IMR-90 (cell line): ENCODE data around the gene CLEC2A. TPM values are rescaled to one million over a fixed set of nuclear protein-coding genes. Genes with fewer than 3 reads are reported as not detected.

ENCODE experiments used
- ATAC-seq: fragments of 200-7000 bp; cut with Tn5 transposase; 2 replicates; pipeline ENCODE4 v1.9.1; 2020; ENCODE audit warnings: low read depth, mild to moderate bottlenecking, moderate library complexity
- BruUV-seq: library from RNA; stranded (reverse); fragments of 400-500 nt; replicated peaks from 2 replicates; lab custom pipeline; 2021; lab: Mats Ljungman, UMichigan
- CTCF ChIA-PET: fragments of 300-600 bp; formaldehyde crosslinking; extraction: SDS; loops from one replicate; lab custom pipeline; 2021; ENCODE audit warnings: antibody characterized with exemption; lab: Yijun Ruan, JAX
- POLR2A ChIA-PET: fragments of 300-600 bp; sonication (Branson Sonifier 250); formaldehyde crosslinking; loops from one replicate; lab custom pipeline; 2022; ENCODE audit warnings: antibody characterized with exemption; ENCODE audit not compliant: unreplicated experiment; lab: Charles Lee
- DNase-seq: peaks from one replicate; pipeline ENCODE4 v3.0.0; 2013
- H2AFZ ChIP-seq: replicated peaks from 2 replicates; pipeline ENCODE3; 2013; ENCODE audit warnings: low read length, mild to moderate bottlenecking; ENCODE audit not compliant: poor library complexity
- H2AK5ac ChIP-seq: 2 replicates; pipeline ENCODE4 v1.6.1; 2013; ENCODE audit warnings: low read depth, low read length, inconsistent platforms
- H2AK9ac ChIP-seq: replicated peaks from 2 replicates; pipeline ENCODE3; 2013; ENCODE audit warnings: mild to moderate bottlenecking, low read depth, low read length, moderate library complexity; ENCODE audit not compliant: poor library complexity
- H2BK120ac ChIP-seq: 2 replicates; pipeline ENCODE4 v1.6.1; 2013; ENCODE audit warnings: low read depth, low read length, inconsistent platforms
- H2BK15ac ChIP-seq: 3 replicates; pipeline ENCODE4 v1.6.1; 2013; ENCODE audit warnings: low read depth, low read length, inconsistent platforms
- H2BK20ac ChIP-seq: 2 replicates; pipeline ENCODE4 v1.6.1; 2013; ENCODE audit warnings: low read depth, mild to moderate bottlenecking, inconsistent platforms, low read length, moderate library complexity
- H2BK5ac ChIP-seq: 2 replicates; pipeline ENCODE4 v1.6.1; 2013; ENCODE audit warnings: mild to moderate bottlenecking, low read depth, low read length, inconsistent platforms; ENCODE audit not compliant: poor library complexity, severe bottlenecking
- H3K14ac ChIP-seq: replicated peaks from 2 replicates; pipeline ENCODE4 v1.6.1; 2013; ENCODE audit warnings: low read depth, low read length, inconsistent platforms
- H3K18ac ChIP-seq: 2 replicates; pipeline ENCODE4 v1.6.1; 2013; ENCODE audit warnings: low read depth, low read length, control low read depth
- H3K23ac ChIP-seq: 2 replicates; pipeline ENCODE4 v1.6.1; 2013; ENCODE audit warnings: low read depth, low read length, inconsistent platforms
- H3K27ac ChIP-seq: 2 replicates; pipeline ENCODE4 v1.5.1; 2013; ENCODE audit warnings: mild to moderate bottlenecking, control low read depth, low read length; ENCODE audit not compliant: insufficient read depth
- H3K27me3 ChIP-seq: 2 replicates; pipeline ENCODE4 v1.6.1; 2013; ENCODE audit warnings: low read length; ENCODE audit not compliant: control insufficient read depth, insufficient read depth
- H3K36me3 ChIP-seq: 2 replicates; pipeline ENCODE4 v1.6.1; 2013; ENCODE audit warnings: low read length, mixed read lengths; ENCODE audit not compliant: control insufficient read depth, insufficient read depth
- H3K4ac ChIP-seq: 2 replicates; pipeline ENCODE4 v1.6.1; 2013; ENCODE audit warnings: low read depth, low read length, inconsistent platforms
- H3K4me1 ChIP-seq: 2 replicates; pipeline ENCODE4 v1.6.1; 2013; ENCODE audit warnings: low read length, mixed read lengths; ENCODE audit not compliant: control insufficient read depth, insufficient read depth
- H3K4me2 ChIP-seq: 2 replicates; pipeline ENCODE4 v1.6.1; 2013; ENCODE audit warnings: low read depth, mild to moderate bottlenecking, control low read depth, low read length, moderate library complexity
- H3K4me3 ChIP-seq: 2 replicates; pipeline ENCODE4 v1.5.1; 2013; ENCODE audit warnings: low read depth, mild to moderate bottlenecking, control low read depth, low read length, moderate library complexity; ENCODE audit not compliant: insufficient read depth
- H3K56ac ChIP-seq: 2 replicates; pipeline ENCODE4 v1.6.1; 2013; ENCODE audit warnings: low read length, inconsistent platforms; ENCODE audit not compliant: insufficient read depth; ENCODE audit errors: extremely low read depth
- H3K79me1 ChIP-seq, 2 experiments: 2 replicates each; pipeline ENCODE4 v1.6.1; 2013; ENCODE audit warnings: low read length in 2 of 2, inconsistent platforms in 1 of 2, low read depth in 1 of 2
- H3K9ac ChIP-seq: 2 replicates; pipeline ENCODE4 v1.6.1; 2013; ENCODE audit warnings: low read depth, low read length, control low read depth
- H3K9me1 ChIP-seq: 2 replicates; pipeline ENCODE4 v1.6.1; 2013; ENCODE audit warnings: low read length, inconsistent platforms; ENCODE audit not compliant: insufficient read depth
- H3K9me3 ChIP-seq: 2 replicates; pipeline ENCODE4 v1.6.1; 2013; ENCODE audit warnings: low read length; ENCODE audit not compliant: control insufficient read depth, insufficient read depth
- H4K20me1 ChIP-seq: 2 replicates; pipeline ENCODE4 v1.6.1; 2013; ENCODE audit warnings: low read length, inconsistent platforms; ENCODE audit not compliant: insufficient read depth
- H4K5ac ChIP-seq: 2 replicates; pipeline ENCODE4 v1.6.1; 2013; ENCODE audit warnings: mild to moderate bottlenecking, low read depth, low read length, control low read depth
- H4K8ac ChIP-seq, 2 experiments: 2 replicates each; pipeline ENCODE4 v1.6.1; 2013; ENCODE audit warnings: low read depth in 2 of 2, low read length in 2 of 2, control low read depth in 1 of 2, inconsistent platforms in 1 of 2
- H4K91ac ChIP-seq: 2 replicates; pipeline ENCODE4 v1.6.1; 2013; ENCODE audit warnings: low read depth, low read length, inconsistent platforms; ENCODE audit not compliant: insufficient read depth
- CTCF ChIP-seq: conservative IDR thresholded peaks from 2 replicates; pipeline ENCODE4 v1.5.1; 2012; ENCODE audit warnings: mild to moderate bottlenecking, low read depth, low read length, improper control_type of control experiment
- MAFK ChIP-seq: IDR thresholded peaks from 2 replicates; pipeline ENCODE4 v1.6.1; 2012; ENCODE audit warnings: low read depth, low read length, improper control_type of control experiment
- MAZ ChIP-seq: IDR thresholded peaks from 2 replicates; pipeline ENCODE4 v1.6.1; 2012; ENCODE audit warnings: low read depth, mild to moderate bottlenecking, low read length, improper control_type of control experiment, moderate library complexity, borderline replicate concordance
- NFE2L2 ChIP-seq: fragments of 150-350 bp; IDR thresholded peaks from 2 replicates; pipeline ENCODE4 v1.6.1; 2016; ENCODE audit warnings: low read depth, mild to moderate bottlenecking, low read length
- POLR2A ChIP-seq: IDR thresholded peaks from 2 replicates; pipeline ENCODE4 v1.6.1; 2012; ENCODE audit warnings: mild to moderate bottlenecking, low read depth, low read length
- SMC3 ChIP-seq: fragments of 150-350 bp; IDR thresholded peaks from 2 replicates; pipeline ENCODE4 v1.6.1; 2016; ENCODE audit warnings: low read depth, mild to moderate bottlenecking, antibody characterized with exemption, low read length, moderate library complexity
- USF2 ChIP-seq: fragments of 150-350 bp; IDR thresholded peaks from 2 replicates; pipeline ENCODE4 v1.6.1; 2017; ENCODE audit warnings: mild to moderate bottlenecking, antibody characterized with exemption, low read length, low read depth
- WGBS, 2 experiments: methylation state at CpG; one replicate each; pipeline versions ENCODE4 v1.1.5 to v1.1.7; 2013; ENCODE audit warnings: missing lambda C conversion rate in 2 of 2; ENCODE audit not compliant: insufficient read length in 1 of 2; ENCODE audit errors: extremely low coverage in 2 of 2; 5-methylcytosine and 5-hydroxymethylcytosine counted together
- dilution Hi-C: fragments of 300-500 bp; cut with HindIII; formaldehyde crosslinking; loops from one replicate; pipeline ENCODE4 v1.14.3; 2018; ENCODE audit warnings: low sequenced_read_pairs; ENCODE audit not compliant: unreplicated experiment
- in situ Hi-C: fragments of 300-500 bp; cut with MboI; formaldehyde crosslinking; loops from 3 replicates; pipeline ENCODE4 v1.14.3; 2019; ENCODE audit warnings: low sequenced_read_pairs, inconsistent platforms, mixed read lengths
- intact Hi-C: fragments of 100-400 bp; cut with micrococcal nuclease; formaldehyde crosslinking; loops from 2 replicates; pipeline ENCODE4 v1.10.0; 2022
- polyA plus RNA-seq, 3 experiments: library from polyadenylated mRNA; depleted of rRNA; stranded (reverse); fragments of >200 nt; gene quantifications; 2 replicates each; pipeline ENCODE4 v1.2.3, GENCODE V29; 2012; ENCODE audit warnings: low replicate concordance in 1 of 3
- total RNA-seq: library from RNA; depleted of rRNA; stranded (reverse); fragments of >200 nt; gene quantifications from 2 replicates; pipeline ENCODE4 v1.2.3, GENCODE V29; 2012

CLEC2A gene
- total and polyA plus RNA-seq, 2 of the 4 experiments (the other 2 are of a cell fraction), result not detected

- DNase-seq (no peak), ATAC-seq (no peak)
- Histone ChIP-seq H2AK9ac (no peak overlapping the region), H3K36me3 (no peaks in the 10 kb centered on the region), H3K4ac (no peak overlapping the region), H2BK120ac (no peak overlapping the region), H3K9me1 (no peaks in the 10 kb centered on the region), H3K4me1 (no peaks in the 10 kb centered on the region), H2AFZ (no peak overlapping the region), H3K27ac (no peak overlapping the region), H3K18ac (no peak overlapping the region), H3K79me1 (no peaks in the 10 kb centered on the region), H2BK20ac (no peak overlapping the region), H3K4me2 (no peak overlapping the region), H3K9ac (no peak overlapping the region), H4K20me1 (no peaks in the 10 kb centered on the region), H2AK5ac (no peak overlapping the region), H3K9me3 (no peaks in the 10 kb centered on the region), H2BK15ac (no peak overlapping the region), H3K56ac (no peak overlapping the region), H3K23ac (no peak overlapping the region), H2BK5ac (no peak overlapping the region), H3K14ac (no peak overlapping the region), H4K91ac (no peak overlapping the region), H3K4me3 (no peak overlapping the region), H4K5ac (no peak overlapping the region), H3K27me3 (no peaks in the 10 kb centered on the region; the same call in 1 of the 2 replicates), H4K8ac (no peak overlapping the region)
- WGBS, 2 experiments, result no CpG with 5 or more reads among the region's 1 CpG
- in situ Hi-C loops (loop anchor here (10.0 kb wide), 1 partner anchor 108 kb away; no protein-coding TSS in a partner anchor), dilution Hi-C loops (no loop called here), intact Hi-C loops (no loop called here)
- CTCF ChIA-PET, result no interaction called here
- POLR2A ChIA-PET, result no interaction called here
- BruUV-seq, result no TSS peak
- TF ChIP-seq USF2 (no peak), SMC3 (no peak), MAFK (no peak), CTCF (no peak), MAZ (no peak), NFE2L2 (no peak), POLR2A (no peak)
Measured at GRCh38 chr12:9922429-9922828, 9.7 kb downstream of the CLEC2A start.
